GM13976 (cell line): ENCODE data around the gene MPP2.

ENCODE experiments used
- DNase-seq: peaks from one replicate; pipeline ENCODE4 v3.0.0; 2012; ENCODE audit warnings: low spot score
- CTCF ChIP-seq: IDR thresholded peaks from 2 replicates; pipeline ENCODE4 v1.5.1; 2012; ENCODE audit warnings: borderline replicate concordance, mild to moderate bottlenecking; ENCODE audit not compliant: insufficient read depth; ENCODE audit errors: extremely low read depth, missing control alignments, control extremely low read depth
- in situ Hi-C: fragments of 300-500 bp; cut with MboI; formaldehyde crosslinking; loops from one replicate; pipeline ENCODE4 v1.12.0; 2022; ENCODE audit warnings: low sequenced_read_pairs, mixed read lengths, inconsistent platforms; ENCODE audit not compliant: unreplicated experiment

MPP2 gene

GRCh38 chr17:43860077-43860725 lies 47.1 kb downstream of the MPP2 start:
- TF ChIP-seq CTCF: no peak
- DNase-seq: no peak
- in situ Hi-C loops: no loop called here

GRCh38 chr17:43857957-43858600 lies 49.3 kb downstream of the MPP2 start:
- in situ Hi-C loops: no loop called here
- no peak for TF ChIP-seq CTCF
- DNase-seq: no peak

- no peak for DNase-seq
- in situ Hi-C loops: no loop called here
- TF ChIP-seq CTCF: no peak
These were observed 50.2 kb downstream of the MPP2 start for GRCh38 chr17:43857141-43857540.

GRCh38 chr17:43856141-43856540 lies 51.2 kb downstream of the MPP2 start:
- no peak for TF ChIP-seq CTCF
- no peak for DNase-seq
- in situ Hi-C loops: no loop called here

- no peak for TF ChIP-seq CTCF
- no peak for DNase-seq
- in situ Hi-C loops: no loop called here
These were observed 52.3 kb downstream of the MPP2 start for GRCh38 chr17:43855061-43855460.

- no peak for TF ChIP-seq CTCF
- in situ Hi-C loops: no loop called here
- no peak for DNase-seq
These were observed 52.8 kb downstream of the MPP2 start for GRCh38 chr17:43854498-43854897.
